ENCODE data around the gene TBX15. TPM values are rescaled to one million over a fixed set of nuclear protein-coding genes. Genes with fewer than 3 reads are reported as not detected.

The TBX15 gene
- total and polyA plus RNA-seq, 4 donors: 0.07 to 0.31 (median 0.24) TPM

- no peak for ATAC-seq (ENCODE audit: insufficient read depth, low FRiP score)
- 84 to 85% methylated on average over 2 of the region's 2 CpGs for WGBS, 2 donors
- no peak overlapping the region for H3K27ac ChIP-seq (ENCODE audit: low read depth in 1 of 2, low read length in 1 of 2)
Measured at GRCh38 chr1:118846443-118846842, 141.7 kb downstream of the TBX15 start.

GRCh38 chr1:118842452-118843201, 145.5 kb downstream of the TBX15 start:
- 42 to 46% methylated on average over 14 of the region's 14 CpGs for WGBS, 2 donors
- Histone ChIP-seq H3K4me1 (ENCODE audit: control insufficient read depth in 5 of 5, insufficient read depth in 5 of 5, low read length in 5 of 5) (no peaks in the 10 kb centered on the region), H3K9ac (ENCODE audit: insufficient read depth in 1 of 2, low read length in 2 of 2) (no peak overlapping the region), H3K9me3 (ENCODE audit: control insufficient read depth in 4 of 4, insufficient read depth in 3 of 4, low read length in 3 of 4) (no peaks in the 10 kb centered on the region), H3K27me3 (ENCODE audit: control insufficient read depth in 3 of 3, insufficient read depth in 3 of 3, low read length in 2 of 3) (no peaks in the 10 kb centered on the region), H3K4me3 (no peak overlapping the region), H3K27ac (ENCODE audit: low read depth in 1 of 2, low read length in 1 of 2) (no peak overlapping the region), H3K36me3 (ENCODE audit: control insufficient read depth in 4 of 4, insufficient read depth in 4 of 4, low read length in 4 of 4) (no peaks in the 10 kb centered on the region)
- TF ChIP-seq, protein P1, sequence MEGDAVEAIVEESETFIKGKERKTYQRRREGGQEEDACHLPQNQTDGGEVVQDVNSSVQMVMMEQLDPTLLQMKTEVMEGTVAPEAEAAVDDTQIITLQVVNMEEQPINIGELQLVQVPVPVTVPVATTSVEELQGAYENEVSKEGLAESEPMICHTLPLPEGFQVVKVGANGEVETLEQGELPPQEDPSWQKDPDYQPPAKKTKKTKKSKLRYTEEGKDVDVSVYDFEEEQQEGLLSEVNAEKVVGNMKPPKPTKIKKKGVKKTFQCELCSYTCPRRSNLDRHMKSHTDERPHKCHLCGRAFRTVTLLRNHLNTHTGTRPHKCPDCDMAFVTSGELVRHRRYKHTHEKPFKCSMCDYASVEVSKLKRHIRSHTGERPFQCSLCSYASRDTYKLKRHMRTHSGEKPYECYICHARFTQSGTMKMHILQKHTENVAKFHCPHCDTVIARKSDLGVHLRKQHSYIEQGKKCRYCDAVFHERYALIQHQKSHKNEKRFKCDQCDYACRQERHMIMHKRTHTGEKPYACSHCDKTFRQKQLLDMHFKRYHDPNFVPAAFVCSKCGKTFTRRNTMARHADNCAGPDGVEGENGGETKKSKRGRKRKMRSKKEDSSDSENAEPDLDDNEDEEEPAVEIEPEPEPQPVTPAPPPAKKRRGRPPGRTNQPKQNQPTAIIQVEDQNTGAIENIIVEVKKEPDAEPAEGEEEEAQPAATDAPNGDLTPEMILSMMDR (IDR thresholded peaks at IDR 0.05; ENCODE audit: control extremely low read depth, extremely low read depth): no peak
- no peak for ATAC-seq (ENCODE audit: insufficient read depth, low FRiP score)
- DNase-seq: peak; percentile 22 to 50 (median 33)

More at GRCh38 chr1:118846443-118846842, 141.7 kb downstream of the TBX15 start:
- no peak overlapping the region for H3K9ac ChIP-seq (ENCODE audit: insufficient read depth in 1 of 2, low read length in 2 of 2)
- DNase-seq: no peak
- H3K9me3 ChIP-seq (ENCODE audit: control insufficient read depth in 4 of 4, insufficient read depth in 3 of 4, low read length in 3 of 4): peaks cover 0 to 1% (median 0%) of the 10 kb centered on the region in 4 donors
- TF ChIP-seq, protein P1 (IDR thresholded peaks at IDR 0.05; ENCODE audit: control extremely low read depth, extremely low read depth): no peak
- H3K4me3 ChIP-seq: no peak overlapping the region
- no peaks in the 10 kb centered on the region for H3K4me1 ChIP-seq (ENCODE audit: control insufficient read depth in 5 of 5, insufficient read depth in 5 of 5, low read length in 5 of 5)
- peaks cover 0 to 2% (median 0%) of the 10 kb centered on the region in 3 donors for H3K27me3 ChIP-seq (ENCODE audit: control insufficient read depth in 3 of 3, insufficient read depth in 3 of 3, low read length in 2 of 3)
- no peaks in the 10 kb centered on the region for H3K36me3 ChIP-seq (ENCODE audit: control insufficient read depth in 4 of 4, insufficient read depth in 4 of 4, low read length in 4 of 4)

DNA sequence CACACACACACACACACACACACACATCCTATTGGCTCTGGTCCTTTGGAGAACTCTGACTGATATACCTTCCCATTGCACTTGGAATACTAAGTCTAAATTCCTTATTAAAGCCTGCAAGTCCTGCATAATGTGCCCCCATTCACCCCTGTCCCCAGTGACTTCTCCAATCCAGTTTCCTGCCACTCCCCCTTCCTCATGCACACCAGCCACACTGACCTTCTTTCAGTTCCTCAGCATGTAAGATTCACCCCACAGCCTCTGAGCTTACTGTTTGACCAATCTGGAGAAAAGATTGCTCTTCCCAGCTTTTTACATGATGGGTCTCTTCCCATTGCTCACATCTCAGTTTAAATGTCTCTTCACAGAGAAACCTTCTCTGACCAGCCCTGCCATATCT, 146.6 kb downstream of the TBX15 start:
- Histone ChIP-seq H3K9me3 (ENCODE audit: control insufficient read depth in 4 of 4, insufficient read depth in 3 of 4, low read length in 3 of 4) (no peaks in the 10 kb centered on the region), H3K27ac (ENCODE audit: low read depth in 1 of 2, low read length in 1 of 2) (no peak overlapping the region), H3K4me1 (ENCODE audit: control insufficient read depth in 5 of 5, insufficient read depth in 5 of 5, low read length in 5 of 5) (no peaks in the 10 kb centered on the region), H3K27me3 (ENCODE audit: control insufficient read depth in 3 of 3, insufficient read depth in 3 of 3, low read length in 2 of 3) (no peaks in the 10 kb centered on the region), H3K36me3 (ENCODE audit: control insufficient read depth in 4 of 4, insufficient read depth in 4 of 4, low read length in 4 of 4) (no peaks in the 10 kb centered on the region), H3K9ac (ENCODE audit: insufficient read depth in 1 of 2, low read length in 2 of 2) (no peak overlapping the region), H3K4me3 (no peak overlapping the region)
- ATAC-seq (ENCODE audit: insufficient read depth, low FRiP score) (no peak), DNase-seq (no peak)
- TF ChIP-seq, protein P1 (IDR thresholded peaks at IDR 0.05; ENCODE audit: control extremely low read depth, extremely low read depth): no peak

Small RNA genes within 50 kb of the gene (small RNA-seq; reads per million reads assigned to genes)
- not detected for gene AL139420.2 (ENCODE audit: low replicate concordance)

Other genes starting within 250 kb of the TBX15 start
- gene WARS2, start 152.3 kb upstream of the TBX15 start, total RNA-seq: 10 to 100 TPM; 15.6 to 33.2 TPM
- gene WARS2, start 152.3 kb upstream of the TBX15 start, polyA plus RNA-seq: 1 to 10 TPM; 4.6 to 7.0 TPM

Data from lung (tissue), 13 donors.